GM18502 (cell line): Measurements from ENCODE around the gene TRPV5.
A peak's percentile ranks its signal among the peaks of the same experiment; 100 is the strongest.

ENCODE experiments used
- ATAC-seq: cut with Tn5 transposase; IDR thresholded peaks from one replicate; pipeline ENCODE4 v1.9.1; 2021; ENCODE audit warnings: mild to moderate bottlenecking; ENCODE audit not compliant: unreplicated experiment, poor library complexity

Gene TRPV5

DNA sequence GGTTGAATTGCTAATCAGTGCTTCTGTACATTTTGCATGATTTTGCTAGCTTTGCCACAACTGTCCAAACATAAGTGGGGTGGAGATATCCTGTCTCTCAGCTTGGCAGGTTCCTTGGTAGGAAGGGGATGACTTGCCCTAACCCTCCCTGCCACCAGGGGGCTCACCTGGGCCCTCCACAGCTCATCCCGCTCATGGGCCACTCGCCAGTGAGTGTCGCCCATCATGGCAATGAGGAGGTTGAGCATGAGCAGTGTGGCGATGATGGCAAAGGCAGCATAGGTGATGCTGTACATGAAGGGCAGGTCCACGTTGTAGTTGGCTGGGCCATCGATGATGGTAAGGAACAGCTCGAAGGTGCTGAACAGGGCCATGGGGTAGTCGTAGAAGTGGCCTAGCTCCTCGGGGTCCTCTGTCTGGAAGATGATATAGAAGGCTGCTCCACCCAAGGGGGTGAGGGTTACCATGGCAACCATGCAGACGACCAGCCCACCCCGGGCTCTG is 60.2 kb downstream of the TRPV5 start:
- peak; percentile 89 for ATAC-seq

DNA sequence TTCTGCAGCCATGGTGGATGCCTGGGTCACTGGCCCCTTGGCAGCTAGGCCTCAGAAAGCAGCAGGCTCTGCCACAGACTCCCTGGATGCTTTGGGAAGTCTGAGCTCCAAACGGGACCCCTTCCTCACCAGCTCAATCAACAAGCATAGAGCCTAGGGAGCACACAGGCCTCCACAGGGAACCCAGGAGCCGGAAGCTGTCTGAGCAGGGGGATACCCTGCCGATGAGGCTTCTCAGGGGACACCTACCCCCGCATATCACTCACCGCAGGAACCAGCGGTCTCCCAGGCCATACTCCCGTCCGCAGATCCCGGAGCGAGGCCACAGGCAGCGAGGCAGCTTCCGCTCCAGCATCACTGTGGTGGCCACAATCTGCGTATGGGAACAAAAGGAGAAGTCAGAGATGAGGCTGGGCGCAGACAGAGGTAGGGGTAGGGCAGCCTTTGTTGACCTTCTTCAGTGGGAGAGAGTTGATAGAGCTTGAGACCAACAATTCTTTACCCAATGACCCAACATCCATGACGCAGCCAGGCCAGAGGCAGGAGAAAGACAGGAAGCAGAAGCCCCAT is 61.4 kb downstream of the TRPV5 start:
- no peak for ATAC-seq

DNA sequence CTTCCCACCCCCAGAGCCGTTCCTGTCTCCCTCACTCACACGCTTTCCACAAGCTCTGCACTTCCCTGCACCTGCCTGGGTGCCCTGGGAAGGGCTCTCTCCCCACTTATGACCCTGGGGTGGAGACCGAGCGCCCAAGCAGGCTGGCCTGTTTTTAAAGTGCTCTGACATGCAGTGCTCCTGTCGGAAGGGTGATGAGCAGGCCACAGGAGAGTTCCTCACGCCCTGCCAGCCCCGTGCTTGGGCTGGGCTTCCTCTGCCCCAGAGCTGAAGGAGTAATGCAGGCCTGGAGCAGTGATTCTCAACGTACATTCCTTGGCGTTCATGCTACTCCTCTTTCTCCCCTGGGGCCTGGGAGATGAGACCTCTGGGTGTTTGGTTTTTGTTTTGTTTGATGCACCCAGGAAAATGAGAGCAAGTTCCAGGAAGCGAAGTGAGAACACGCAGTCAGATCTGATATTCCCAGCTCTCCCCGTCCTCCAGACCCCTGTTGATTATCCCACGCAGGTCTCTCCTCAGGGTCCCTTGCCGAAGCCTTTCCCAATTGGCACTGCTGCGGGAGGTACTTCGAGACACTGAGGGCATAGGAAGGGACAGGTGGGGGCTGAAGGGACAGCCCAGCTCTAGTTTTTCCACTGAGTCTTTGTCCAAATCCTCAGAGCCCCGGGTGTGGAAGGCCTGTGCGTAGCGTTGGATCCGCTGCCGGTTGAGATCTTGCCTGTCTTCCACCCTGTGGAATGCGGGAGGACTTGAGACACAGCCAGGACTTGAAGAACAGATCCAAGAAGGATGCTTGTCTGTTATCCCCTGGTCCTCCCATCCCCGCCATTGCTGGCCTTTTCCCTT is 62.1 kb downstream of the TRPV5 start:
- ATAC-seq = no peak

DNA sequence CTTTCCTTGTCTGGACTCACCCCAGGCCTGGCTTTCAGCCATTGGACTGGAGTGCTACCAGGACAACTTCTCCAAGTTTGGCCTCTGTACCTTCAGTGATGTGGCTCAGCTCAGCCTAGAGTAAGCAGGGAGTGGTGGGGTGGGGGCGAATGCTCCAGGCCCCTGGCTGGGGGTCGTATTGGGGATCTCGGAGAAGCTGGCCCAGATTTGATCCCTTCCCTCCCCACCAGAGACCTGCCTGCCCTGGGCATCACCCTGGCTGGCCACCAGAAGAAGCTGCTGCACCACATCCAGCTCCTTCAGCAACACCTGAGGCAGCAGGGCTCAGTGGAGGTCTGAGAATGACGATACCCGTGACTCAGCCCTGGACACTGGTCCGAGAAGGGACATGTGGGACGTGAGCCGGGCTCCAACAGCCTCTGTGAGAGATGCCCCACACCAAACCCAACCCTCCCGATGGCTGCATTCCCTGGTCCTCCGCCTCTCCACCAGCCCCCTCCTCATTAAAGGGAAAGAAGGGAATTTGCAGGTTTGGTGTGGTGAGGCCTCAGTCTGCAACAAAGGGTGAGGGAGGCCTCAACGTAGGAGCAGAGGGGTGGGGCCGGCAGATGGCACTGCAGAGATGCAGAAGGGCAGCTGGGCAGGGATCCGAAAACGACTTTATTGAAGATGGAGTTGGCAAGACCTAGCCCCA is 62.8 kb downstream of the TRPV5 start:
- ATAC-seq = no peak

DNA sequence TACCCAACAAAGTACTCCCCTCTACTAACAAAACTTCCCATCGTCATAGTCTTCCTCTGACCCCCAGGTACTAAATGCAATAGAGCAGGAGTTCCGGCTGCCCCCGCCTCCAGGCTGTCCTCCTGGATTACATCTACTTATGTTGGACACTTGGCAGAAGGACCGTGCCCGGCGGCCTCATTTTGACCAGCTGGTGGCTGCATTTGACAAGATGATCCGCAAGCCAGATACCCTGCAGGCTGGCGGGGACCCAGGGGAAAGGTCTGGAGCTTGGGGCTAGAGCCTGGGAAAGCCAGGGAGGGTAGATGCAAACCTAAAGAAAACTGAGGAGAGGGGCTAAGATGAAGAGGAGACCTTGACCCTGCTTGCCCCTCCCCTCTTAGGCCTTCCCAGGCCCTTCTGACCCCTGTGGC is 63.4 kb downstream of the TRPV5 start:
- ATAC-seq = no peak

DNA sequence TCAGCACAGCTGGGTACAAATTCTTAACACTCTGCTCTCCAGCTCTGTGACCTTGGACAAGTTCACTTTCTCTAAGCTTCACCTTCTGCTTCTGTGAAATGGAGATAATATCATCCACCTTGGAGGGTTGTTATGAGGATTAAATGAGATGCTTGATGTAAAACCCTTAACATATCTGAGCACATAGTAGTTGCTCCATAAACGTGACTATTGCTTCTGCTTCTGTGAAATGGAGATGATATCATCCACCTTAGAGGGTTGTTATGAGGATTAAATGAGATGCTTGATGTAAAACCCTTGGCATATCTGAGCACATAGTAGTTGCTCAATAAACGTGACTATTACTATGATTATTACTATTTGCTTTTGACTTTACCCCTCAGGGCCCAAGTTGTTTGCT is 64.1 kb downstream of the TRPV5 start:
- ATAC-seq = no peak

DNA sequence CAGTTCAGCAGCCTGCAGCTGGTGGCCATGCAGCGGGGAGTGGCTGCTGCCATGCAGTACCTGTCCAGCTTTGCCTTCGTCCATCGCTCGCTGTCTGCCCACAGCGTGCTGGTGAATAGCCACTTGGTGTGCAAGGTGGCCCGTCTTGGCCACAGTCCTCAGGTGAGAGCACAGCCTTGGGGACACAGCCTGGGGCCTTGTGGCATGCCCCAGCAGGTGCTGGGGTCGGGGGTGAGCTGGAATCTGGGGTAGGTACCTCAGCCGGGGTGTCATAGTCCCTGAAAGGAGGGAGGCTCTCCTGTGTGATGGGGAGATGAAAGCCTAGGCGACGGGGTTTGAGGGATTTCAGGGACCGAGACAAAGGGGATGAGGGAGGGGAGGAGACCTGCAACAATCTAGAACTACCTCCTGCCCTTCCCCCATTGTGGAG is 64.5 kb downstream of the TRPV5 start:
- no peak for ATAC-seq

DNA sequence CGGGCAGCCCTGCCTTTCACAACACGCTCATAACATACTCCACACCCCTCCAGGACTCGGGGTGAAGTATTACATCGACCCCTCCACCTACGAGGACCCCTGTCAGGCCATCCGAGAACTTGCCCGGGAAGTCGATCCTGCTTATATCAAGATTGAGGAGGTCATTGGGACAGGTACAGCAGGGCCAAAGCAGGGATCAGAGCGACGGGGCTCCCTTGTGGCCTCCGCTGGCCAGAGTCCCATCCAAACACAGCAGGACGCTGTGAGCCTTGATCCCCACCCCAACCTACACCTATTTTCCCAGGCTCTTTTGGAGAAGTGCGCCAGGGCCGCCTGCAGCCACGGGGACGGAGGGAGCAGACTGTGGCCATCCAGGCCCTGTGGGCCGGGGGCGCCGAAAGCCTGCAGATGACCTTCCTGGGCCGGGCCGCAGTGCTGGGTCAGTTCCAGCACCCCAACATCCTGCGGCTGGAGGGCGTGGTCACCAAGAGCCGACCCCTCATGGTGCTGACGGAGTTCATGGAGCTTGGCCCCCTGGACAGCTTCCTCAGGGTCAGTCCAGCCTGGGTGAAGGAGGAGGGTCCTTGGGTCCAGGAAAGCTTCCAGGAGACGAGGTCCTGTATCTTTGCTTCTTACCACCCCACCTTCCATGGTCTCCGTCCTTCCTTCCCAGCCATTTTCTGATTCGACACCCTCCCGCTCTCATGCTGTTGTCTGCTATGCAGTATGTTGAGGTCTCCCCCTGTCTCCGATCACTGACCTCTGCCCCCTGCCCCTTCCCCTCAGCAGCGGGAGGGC is 65.2 kb downstream of the TRPV5 start:
- no peak for ATAC-seq

DNA sequence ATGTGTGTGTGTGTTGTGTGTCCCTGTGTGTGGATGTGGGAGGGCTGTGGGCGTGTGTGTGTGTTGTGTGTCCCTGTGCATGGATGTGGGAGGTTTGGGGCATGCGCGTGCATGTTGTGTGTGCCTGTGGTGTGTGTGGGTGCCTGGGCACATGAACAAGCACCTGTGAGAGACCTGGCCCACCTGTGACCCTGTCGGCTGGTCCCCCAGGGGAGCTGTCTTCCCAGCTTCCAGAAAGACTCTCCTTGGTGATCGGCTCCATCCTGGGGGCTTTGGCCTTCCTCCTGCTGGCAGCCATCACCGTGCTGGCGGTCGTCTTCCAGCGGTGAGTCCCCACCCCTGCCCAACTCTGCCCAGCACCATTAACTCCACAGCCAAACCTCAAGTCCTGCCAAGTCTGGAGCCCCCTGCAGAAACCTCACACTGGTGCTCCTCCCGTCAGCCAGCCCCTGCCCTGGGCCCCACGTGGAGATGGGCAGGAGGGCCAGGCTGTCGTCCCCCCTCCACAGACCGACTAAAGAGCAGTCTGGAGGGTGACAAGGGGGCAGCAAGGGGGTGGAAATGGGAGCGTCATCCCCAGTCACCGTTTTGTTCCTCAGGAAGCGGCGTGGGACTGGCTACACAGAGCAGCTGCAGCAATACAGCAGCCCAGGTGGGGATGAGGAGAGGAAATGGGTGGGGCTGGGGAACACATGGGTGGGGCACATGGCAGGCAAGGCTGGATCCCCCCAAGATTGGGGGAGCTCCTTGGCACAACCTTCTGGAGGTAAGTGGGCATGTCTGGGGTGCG is 66.0 kb downstream of the TRPV5 start:
- no peak for ATAC-seq

DNA sequence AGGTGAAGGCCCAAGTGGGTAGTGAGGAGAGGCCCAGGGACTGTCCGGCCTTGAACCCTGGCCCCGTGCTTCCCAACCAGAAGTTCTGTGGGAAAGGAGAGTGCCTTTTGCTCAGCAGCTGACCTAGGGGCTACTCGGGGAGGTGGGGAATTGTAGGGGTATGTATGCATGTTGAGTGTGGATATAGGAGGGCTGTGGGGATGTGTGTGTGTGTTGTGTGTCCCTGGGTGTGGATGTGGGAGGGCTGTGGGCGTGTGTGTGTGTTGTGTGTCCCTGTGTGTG is 66.5 kb downstream of the TRPV5 start:
- ATAC-seq = no peak

DNA sequence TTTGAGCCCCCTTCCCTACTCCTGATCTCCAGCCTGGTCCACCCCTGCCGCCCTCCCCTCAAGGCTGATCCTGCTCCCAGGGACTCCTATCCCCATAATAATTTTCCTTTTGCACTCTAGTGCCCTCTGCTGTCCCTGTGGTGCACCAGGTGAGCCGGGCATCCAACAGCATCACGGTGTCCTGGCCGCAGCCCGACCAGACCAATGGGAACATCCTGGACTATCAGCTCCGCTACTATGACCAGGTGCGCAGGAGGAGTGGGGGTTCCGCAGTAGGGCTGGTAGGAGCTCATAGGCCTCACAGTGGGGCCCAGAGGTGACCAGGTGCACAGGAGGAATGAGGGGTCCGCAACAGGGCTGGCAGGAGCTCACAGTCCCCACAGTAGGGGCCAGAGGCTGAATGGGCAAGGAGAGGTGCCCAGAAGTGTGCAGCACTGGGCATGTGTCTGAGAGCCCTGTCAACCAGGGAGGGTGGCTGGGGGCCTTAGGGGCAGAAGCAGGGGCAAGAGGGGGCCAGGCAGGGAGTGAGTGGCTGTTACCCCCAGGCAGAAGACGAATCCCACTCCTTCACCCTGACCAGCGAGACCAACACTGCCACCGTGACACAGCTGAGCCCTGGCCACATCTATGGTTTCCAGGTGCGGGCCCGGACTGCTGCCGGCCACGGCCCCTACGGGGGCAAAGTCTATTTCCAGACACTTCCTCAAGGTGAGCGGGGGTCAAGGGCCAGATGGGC is 67.0 kb downstream of the TRPV5 start:
- ATAC-seq = no peak

DNA sequence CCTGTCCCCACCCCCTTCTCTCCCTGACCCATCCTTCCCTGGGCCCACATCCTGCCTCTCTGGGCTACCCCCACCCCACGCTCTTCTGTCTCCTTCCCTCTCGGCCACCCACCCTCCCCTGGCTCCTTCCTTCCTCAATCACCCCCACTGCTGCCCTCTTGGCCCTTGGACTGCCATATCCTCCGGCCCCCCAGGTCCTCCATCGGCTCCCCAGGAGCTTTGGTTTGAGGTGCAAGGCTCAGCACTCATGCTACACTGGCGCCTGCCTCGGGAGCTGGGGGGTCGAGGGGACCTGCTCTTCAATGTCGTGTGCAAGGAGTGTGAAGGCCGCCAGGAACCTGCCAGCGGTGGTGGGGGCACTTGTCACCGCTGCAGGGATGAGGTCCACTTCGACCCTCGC is 67.8 kb downstream of the TRPV5 start:
- ATAC-seq = no peak

DNA sequence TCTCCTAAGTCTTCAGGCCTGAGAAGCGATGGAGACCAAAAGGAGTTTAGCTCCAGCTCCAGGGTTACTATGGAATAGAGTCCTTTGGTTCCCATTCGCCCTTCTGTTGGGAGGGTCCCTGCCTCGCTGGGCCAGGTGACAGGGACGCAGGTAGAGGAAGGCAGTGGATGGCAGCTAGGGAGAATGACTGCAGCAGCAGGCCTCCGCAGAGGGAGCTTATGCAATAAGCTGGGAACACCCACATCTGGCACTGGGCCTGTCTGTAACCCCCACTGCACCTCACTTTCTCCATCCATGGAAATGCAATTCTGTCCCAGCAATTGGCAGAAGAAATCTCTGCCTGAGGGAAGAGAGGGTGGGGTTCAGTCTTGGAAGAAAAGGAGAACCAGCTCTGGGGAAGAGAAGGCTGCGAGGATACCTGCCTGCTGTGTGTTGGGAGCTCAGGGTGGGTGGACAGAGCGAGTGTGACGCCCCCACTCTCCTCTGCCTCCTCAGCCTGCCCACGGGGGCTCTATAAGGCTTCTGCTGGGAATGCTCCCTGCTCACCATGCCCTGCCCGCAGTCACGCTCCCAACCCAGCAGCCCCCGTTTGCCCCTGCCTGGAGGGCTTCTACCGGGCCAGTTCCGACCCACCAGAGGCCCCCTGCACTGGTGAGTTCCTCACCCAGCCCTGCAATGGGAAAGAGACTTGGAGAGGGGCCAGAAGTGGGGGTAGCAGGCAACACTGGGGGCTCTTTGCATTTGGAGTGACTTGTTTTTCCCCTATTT is 68.4 kb downstream of the TRPV5 start:
- ATAC-seq = no peak

DNA sequence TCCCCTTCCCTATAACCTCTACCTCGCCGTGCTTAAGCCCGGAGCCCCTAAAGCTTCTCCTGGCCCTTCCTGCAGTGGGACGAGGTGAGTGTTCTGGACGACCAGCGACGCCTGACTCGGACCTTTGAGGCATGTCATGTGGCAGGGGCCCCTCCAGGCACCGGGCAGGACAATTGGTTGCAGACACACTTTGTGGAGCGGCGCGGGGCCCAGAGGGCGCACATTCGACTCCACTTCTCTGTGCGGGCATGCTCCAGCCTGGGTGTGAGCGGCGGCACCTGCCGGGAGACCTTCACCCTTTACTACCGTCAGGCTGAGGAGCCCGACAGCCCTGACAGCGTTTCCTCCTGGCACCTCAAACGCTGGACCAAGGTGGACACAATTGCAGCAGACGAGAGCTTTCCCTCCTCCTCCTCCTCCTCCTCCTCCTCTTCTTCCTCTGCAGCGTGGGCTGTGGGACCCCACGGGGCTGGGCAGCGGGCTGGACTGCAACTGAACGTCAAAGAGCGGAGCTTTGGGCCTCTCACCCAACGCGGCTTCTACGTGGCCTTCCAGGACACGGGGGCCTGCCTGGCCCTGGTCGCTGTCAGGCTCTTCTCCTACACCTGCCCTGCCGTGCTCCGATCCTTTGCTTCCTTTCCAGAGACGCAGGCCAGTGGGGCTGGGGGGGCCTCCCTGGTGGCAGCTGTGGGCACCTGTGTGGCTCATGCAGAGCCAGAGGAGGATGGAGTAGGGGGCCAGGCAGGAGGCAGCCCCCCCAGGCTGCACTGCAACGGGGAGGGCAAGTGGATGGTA is 69.5 kb downstream of the TRPV5 start:
- ATAC-seq = no peak

DNA sequence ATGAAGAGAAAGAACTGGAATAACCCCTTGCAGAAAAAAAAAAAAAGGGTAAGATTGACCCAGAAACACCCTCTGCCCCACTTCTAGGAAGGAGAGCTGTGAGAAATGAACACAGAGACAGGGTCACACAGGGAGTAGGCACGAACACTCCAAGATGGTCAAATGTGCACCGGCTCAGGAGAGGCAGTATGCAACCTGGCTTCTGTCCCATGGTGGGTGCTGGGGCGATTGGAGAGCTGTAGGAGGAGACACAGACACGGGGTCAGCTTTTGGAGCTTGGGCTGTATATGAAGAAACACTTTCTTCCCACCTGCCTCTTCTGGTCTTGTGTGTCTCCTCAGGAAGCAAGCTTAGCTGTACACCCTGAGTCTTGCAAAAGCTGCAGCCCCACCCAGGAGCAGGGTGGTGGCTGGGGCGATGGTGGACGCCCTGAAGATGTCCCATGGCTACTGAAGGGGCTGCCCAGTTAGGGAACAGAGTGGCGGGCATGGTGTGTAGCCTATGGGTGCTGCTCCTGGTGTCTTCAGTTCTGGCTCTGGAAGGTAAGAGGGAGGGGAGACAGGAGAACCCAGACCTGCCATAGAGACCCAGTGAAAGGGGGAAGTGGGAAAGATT is 70.7 kb downstream of the TRPV5 start:
- ATAC-seq = no peak

DNA sequence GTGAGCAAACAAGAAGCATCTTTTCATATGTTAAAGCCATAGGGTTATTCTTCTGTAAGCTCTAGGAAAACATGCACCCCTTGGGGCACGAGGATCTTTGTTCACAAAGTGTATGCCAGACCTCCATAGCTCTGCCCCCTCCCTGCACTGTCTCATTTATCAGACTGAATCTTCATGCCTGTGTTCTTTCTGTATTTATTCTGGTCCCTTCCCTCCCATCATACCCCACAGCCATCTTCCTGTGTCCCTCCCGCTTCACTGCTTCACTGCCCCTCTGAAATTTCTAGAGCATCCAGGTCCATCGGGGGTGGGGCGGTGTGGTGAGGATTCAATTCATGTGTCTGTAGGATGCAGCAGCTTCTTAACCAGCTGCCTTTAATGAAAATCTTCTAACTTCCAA is 71.2 kb downstream of the TRPV5 start:
- no peak for ATAC-seq

DNA sequence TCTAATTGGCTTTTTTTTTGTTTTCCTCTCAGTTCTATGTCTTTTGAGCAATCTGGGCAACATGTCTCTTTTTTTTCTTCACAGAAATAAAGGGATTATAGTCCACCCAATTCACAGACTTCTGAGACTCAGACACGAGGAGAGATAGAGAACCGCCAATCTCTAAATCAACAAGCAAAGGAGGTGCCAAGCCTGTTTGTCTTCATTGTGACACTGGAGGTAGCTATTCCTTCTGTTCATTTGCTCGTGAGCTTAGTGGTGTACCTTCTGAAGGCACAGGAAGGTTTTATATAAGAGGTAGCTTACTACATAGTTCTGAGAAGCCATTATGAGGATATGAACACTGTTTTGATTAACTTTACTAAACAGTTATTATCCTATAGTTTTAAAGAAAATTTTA is 72.6 kb downstream of the TRPV5 start:
- ATAC-seq = no peak
